ENCODE measurements around the gene HYOU1.
"Not testable (repeated sequence)": the region's sequence is repeated elsewhere in the genome, so short reads cannot be mapped to it uniquely, and the experiment has no call there.

Gene HYOU1, protein sequence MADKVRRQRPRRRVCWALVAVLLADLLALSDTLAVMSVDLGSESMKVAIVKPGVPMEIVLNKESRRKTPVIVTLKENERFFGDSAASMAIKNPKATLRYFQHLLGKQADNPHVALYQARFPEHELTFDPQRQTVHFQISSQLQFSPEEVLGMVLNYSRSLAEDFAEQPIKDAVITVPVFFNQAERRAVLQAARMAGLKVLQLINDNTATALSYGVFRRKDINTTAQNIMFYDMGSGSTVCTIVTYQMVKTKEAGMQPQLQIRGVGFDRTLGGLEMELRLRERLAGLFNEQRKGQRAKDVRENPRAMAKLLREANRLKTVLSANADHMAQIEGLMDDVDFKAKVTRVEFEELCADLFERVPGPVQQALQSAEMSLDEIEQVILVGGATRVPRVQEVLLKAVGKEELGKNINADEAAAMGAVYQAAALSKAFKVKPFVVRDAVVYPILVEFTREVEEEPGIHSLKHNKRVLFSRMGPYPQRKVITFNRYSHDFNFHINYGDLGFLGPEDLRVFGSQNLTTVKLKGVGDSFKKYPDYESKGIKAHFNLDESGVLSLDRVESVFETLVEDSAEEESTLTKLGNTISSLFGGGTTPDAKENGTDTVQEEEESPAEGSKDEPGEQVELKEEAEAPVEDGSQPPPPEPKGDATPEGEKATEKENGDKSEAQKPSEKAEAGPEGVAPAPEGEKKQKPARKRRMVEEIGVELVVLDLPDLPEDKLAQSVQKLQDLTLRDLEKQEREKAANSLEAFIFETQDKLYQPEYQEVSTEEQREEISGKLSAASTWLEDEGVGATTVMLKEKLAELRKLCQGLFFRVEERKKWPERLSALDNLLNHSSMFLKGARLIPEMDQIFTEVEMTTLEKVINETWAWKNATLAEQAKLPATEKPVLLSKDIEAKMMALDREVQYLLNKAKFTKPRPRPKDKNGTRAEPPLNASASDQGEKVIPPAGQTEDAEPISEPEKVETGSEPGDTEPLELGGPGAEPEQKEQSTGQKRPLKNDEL

DNA sequence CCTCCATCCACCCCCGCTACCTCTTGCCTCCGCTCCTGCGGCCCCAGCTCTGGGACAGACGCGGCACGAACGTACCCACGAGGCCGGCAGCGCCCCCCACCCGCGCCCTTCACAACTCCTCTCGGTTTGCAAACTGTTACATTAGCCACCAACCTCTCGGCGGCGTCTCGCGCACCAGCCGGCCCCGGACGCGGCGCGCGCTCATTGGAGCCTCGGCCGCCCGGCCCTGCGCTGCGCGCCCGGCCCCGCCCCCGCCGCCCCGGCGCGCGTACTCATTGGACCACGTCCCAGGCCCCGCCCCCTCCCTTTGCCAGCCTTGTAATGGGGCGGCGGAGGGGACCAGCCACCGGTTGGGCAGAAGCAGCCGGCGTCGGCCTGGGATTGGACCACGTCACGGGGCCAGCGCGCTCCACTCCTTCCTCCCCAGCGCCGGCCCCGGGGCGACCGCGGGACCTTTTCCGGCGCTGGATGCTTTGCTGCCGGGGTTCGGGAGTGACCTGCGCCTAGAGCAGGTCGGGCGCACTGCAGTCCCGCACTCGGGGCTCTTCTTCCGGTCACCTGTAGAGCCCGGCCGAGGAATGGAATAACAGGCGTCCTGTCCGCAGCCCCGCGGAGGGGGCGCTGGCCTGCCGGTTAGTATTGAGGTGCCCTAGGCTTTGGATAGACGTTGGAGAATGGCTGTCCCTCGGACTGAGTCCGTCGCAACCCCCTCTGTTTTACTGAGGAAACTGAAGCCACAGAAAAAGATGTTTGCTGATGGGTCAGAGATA lies at the start of gene HYOU1:
Gene HYOU1, minus strand, starts transcription at position 206 of the 770 bp plus-strand sequence. CDS start 1,045 bp downstream, outside the sequence.
- FAIRE-seq (peak; percentile 87), DNase-seq (ENCODE audit: insufficient read length, low spot score) (peak; percentile 99)

DNA sequence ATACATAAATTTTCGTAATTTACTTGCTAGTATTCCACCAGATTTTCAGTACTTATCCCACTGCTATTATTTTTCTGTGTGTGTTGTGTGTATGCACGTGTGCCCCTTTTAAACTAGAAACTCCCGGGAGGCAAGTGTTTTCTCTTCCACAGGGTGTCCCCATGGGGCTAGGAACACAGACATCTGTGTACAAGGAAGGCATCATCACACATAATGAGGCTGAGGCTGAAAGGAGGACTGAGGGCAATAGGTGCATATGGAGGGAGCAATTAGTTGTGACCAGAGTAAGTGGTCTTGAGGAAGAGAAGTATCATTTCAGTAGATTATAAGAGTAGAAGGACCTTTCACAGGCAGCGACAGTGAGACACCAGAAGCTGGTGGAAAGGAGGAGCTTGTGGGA lies 46.8 kb upstream of the HYOU1 start:
- no peak for FAIRE-seq
- no peak for DNase-seq (ENCODE audit: insufficient read length, low spot score)

DNA sequence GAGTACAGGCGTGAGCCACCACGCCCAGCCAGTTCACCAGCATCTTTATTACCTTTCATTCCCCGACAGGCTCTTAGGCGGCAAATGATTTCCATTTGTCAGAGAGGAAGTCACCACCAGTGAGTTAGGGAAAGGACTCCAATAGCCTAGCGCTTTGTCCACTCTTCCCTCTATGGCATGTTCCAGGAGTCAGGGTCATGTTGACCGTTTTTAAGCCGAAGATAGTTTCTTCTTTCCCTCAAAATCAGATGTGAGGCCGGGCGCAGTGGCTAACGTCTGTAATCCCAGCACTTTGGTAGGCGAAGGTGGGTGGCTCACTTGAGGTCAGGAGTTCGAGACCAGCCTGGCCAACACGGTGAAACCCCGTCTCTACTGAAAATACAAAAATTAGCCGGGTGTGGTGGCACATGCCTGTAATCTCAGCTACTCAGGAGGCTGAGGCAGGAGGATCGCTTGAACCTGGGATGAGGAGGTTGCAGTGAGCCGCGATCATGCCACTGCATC lies 46.2 kb upstream of the HYOU1 start:
- DNase-seq (ENCODE audit: insufficient read length, low spot score); FAIRE-seq: not testable (repeated sequence)

DNA sequence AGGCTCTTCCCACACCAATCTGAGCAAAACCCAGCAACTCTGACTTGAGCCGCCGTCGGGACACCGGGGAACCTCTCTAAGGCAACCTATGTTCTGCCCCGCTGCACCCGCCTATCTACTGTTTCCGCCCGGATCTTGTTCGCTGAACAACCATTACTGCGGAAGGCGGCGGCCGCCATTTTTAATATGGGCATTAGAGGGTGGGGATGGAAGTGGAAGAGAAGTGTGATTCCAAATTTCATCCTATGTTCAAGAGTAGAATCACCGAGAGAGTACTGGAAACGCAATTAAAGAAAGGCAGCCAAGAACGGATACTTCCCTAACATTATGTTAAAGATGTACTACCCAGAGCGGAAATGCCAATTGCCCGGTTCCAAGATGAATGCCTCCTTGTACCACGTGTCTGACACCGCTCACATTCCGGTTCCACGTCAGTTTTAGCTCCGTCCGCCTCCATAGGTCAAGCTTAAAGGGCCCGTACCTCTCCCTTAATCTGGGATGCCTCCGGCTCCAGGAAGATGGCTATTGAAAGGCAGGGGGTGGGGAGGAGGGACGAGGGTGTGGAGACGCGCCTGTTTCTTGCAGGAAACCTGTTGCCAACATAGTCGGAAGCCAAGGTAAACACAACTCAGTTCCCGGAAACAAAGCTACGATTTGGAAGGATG lies 44.9 kb upstream of the HYOU1 start, which contains the start of gene DPAGT1:
Gene DPAGT1, minus strand, starts transcription at position 95 of the 665 bp plus-strand sequence. CDS start 198 bp downstream, outside the sequence.
- peak; percentile 98 for FAIRE-seq
- DNase-seq (ENCODE audit: insufficient read length, low spot score), result no peak

DNA sequence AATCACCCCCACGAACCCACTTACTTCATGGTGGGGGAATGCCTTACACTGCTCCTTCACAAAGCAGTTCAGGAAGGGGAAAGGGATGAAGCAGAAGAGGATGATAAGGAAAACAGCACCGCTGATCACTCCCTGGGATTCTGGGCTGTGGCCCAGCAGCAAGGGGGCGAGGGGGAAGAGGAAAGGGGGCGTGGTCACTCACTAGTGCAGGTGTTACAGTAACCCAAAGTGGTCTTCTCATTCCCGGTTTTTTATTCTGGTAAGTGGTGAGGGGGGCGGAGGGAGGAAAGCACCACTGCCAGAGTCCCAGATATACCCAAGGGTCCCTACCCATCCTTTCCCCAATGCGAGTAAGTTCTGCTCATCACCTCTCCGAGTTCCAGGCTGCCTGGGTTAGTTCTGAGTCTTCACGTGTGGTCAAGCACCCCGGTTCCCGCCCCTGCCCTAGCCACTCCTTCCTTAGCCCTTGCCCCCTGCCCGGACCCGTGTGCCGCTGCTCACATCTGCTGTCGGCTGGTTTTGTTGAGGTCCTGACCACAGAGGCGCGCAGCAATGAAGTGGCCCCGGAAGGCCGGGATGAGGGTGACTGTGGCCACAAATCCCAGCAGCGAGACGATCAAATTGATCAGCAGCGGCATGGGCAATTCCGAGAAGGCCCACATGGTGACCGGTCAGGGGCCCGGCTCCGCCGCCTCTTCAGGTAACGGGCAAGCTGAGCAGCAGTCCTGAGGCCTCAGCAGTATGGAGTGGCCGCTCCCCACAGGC lies 44.2 kb upstream of the HYOU1 start:
- FAIRE-seq (peak; percentile 37), DNase-seq (ENCODE audit: insufficient read length, low spot score) (no peak)

DNA sequence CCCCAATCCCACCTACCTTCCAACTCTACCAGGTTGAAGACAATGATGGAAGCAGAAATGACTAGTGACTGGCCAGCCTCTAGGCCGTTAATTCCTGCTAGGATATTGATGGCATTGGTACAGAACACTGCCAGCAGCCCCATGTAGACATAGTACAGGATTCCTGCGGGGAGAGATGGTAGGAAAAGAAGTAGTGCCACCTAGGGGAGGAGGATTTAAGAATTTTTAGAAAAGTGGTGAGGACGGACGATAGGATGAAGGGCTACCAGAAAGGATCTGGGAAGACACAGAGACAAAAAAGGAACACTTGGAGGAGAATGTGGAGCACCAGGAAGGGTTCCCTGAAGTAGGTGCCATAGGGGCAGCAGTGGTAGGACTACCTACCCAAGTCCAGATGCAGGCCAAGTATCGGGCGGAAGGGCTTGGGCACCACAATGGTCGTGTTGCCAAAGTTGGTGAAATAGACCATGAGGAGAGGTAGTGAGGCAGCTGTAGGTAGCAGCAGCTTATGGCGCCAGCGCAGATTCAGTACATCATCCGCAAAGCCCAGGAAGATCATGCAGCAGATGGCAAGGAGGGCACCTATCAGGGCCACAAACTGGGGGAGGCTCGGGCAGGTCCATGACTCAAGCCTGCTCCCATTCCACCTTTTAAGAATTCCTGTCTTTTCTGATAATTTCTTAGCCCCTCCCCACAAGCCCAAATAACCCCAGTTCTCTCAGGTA lies 43.4 kb upstream of the HYOU1 start:
- FAIRE-seq (peak; percentile 8), DNase-seq (ENCODE audit: insufficient read length, low spot score) (no peak)

DNA sequence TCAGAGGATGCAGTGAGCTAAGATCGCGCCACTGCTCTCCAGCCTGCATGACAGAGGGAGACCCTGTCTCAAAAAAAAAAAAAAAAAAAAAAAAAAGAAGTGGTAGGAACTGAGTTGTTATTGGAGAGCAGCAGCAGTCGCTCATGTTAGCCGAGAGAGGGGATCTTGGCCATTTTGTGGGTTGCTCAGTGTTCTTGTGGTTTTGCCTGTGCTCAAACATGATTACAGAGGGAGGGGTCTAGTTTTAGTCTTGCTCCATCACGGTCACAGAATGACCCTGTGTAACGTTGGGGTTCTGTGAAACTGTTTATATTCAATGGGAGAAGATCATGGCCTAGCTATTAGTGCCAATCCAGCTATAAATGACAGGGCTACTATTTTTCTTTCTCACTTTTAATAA lies 42.7 kb upstream of the HYOU1 start:
- no peak for FAIRE-seq
- no peak for DNase-seq (ENCODE audit: insufficient read length, low spot score)

DNA sequence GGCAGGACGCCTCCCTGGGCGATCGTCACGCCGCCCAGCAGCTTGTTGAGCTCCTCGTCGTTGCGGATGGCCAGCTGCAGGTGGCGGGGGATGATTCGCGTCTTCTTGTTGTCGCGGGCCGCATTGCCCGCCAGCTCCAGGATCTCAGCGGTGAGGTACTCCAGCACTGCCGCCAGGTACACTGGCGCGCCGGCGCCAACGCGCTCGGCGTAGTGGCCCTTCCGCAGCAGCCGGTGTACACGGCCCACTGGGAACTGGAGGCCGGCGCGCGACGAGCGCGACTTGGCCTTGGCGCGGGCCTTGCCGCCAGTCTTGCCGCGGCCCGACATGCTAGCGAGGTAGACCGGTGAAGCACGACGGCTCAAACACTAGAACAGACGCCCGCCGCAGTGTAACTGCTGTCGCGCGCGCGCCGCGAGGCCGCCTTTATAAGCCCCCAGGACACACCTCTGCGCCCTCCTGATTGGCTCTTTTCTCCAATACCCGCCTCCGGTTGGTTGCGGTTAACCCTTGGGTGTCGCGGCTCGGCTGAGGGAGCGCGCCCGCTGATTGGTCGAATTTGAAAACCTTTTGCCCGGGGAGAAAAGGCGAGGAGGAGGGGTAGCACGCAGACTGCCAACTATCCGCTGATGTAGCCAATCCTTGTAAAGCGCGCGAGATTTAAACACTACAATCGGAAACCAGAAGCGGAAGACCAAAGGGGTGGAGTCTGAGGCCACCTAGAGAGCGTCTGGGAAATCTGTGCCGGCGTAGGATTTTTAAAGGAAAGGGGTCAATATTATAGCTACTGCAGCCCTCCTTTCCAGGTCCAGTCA lies 38.3 kb upstream of the HYOU1 start:
- DNase-seq (ENCODE audit: insufficient read length, low spot score), result peak; percentile 90
- FAIRE-seq, result peak; percentile 97

DNA sequence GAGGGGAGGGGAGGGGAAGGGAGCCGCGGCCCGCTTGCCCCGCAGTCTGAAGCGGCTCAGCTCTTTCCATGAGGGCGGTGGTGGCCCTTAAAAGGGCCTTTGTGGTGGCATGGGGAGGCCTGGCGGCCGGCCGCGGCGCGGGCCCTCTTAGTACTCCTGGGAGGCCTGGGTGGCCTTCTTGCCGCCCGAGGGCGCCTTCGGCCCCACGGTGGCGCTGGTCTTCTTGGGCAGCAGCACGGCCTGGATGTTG lies 37.7 kb upstream of the HYOU1 start:
- FAIRE-seq (no peak), DNase-seq (ENCODE audit: insufficient read length, low spot score) (no peak)

DNA sequence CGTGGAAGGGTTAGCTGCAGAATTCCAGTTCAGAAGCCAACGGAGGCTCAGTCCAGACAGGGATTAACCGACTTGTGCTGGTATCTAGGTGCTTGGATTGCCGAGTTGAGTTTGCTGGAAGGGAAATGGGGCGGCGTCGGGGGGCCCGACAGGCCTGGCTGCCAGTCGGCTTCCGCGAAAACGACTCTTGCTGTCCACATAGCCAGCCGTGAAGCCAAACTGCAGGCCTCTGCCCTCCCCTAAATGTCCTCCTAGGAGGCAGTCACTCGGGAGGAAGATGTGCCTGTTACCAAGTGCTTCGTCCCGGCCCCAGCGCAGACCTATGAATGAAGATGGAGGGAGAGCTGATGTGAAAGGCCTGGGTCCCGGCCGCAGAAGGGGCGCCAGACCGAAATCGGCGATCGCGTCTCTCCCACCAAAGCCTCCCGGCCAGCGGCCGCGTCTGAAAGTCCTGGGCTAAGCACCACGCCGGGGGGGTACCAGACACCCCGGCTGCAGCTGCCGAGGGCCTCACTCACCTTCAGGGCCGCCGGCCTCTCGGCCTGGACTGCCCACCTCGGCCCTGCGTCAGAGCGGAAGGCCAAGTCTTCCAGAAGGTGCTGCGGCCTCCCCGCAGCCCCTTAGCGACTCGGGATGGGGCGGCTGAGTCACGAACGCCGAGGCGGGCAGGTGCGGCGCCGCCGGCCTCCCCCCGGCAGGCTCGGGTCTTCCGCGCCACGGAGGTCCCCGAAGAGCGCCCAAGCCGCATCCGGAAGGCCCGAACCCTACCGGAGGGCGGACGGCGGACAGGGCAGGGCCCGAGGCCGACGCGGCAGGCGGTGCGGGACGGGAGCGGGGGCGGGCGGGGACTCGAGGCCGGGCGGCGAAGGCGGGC lies 37.2 kb upstream of the HYOU1 start:
- no peak for FAIRE-seq
- no peak for DNase-seq (ENCODE audit: insufficient read length, low spot score)

DNA sequence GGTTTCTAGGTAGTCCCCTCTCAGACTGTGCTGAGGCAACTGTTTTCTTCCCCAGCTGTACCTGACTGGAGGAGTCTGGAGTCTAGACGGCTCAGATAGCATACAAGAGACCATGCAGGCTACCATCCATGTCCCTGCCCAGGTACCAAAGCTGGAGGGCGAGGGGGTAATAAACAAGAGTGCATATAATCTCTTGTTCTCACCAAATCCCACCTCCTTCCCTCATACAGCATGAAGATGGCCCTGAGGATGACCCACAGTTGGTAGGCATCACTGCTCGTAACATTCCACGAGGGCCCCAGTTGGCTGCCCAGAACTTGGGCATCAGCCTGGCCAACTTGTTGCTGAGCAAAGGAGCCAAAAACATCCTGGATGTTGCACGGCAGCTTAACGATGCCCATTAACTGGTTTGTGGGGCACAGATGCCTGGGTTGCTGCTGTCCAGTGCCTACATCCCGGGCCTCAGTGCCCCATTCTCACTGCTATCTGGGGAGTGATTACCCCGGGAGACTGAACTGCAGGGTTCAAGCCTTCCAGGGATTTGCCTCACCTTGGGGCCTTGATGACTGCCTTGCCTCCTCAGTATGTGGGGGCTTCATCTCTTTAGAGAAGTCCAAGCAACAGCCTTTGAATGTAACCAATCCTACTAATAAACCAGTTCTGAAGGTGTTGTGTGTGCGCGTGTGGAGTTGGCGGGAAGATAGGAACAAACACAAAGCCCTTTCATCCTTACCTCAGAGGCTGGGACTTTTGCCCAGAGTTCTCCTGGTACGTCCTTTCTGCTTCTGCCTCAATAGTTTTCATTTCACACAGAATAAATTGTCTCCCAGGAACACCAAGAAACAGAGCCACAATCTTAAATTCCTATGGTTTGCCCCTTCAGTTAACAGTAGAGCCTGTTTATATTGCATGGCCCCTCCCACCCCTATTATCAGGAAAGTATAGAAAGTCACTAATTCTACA lies 36.2 kb upstream of the HYOU1 start:
- DNase-seq (ENCODE audit: insufficient read length, low spot score) (no peak), FAIRE-seq (no peak)

DNA sequence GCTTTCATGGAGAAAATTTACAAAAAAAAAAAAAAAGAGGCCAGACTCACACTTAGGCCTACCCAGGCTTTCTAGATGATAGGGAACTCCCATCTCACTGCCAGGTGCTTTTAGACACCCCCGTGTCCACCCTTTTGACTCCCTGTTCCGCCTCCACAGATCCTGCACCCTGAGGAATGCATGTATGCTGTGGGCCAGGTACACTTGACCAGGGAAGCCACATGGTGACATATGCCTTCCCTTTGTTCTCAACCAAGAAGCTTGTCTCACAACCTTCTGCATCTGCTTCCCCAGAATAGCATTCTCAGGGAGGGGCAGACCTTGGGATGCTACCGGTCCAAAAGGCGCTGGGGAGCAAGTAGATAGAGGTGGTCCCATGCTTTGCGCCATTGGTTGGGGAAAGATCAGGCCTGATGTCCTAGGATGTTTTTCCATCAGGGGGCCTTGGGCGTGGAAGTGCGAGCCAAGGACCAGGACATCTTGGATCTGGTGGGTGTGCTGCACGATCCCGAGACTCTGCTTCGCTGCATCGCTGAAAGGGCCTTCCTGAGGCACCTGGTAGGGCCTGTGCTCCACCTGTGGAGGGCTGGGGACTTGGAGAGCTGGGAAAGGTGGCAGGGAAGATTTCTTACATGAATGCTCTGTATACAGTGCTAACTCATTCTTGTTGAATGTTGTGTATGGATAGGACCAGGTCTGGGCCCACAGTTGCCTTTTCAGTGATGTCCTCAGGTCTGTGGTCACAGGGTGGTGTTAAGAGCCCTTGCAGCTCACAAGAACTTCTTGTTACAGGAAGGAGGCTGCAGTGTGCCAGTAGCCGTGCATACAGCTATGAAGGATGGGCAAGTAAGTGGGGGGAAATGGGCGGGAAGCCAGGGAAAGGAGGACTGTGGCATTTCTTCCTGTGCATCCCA lies 35.2 kb upstream of the HYOU1 start:
- FAIRE-seq (no peak), DNase-seq (ENCODE audit: insufficient read length, low spot score) (no peak)

DNA sequence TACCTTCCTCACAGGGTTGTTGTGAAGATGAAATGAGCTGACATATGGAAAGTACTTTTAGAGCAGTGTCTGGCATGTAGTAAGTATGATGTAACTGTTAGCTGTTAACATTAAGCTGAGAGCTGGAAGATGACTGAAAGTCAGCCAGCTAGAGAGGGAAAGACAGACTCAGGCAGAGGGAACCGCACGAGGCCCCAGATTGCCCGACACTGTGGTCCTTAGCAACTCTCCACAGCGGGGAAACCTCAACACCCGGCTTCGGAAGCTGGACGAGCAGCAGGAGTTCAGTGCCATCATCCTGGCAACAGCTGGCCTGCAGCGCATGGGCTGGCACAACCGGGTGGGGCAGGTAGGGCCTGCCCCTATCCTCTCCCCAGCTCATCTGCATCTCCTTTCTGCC lies 34.2 kb upstream of the HYOU1 start:
- FAIRE-seq (no peak), DNase-seq (ENCODE audit: insufficient read length, low spot score) (no peak)

DNA sequence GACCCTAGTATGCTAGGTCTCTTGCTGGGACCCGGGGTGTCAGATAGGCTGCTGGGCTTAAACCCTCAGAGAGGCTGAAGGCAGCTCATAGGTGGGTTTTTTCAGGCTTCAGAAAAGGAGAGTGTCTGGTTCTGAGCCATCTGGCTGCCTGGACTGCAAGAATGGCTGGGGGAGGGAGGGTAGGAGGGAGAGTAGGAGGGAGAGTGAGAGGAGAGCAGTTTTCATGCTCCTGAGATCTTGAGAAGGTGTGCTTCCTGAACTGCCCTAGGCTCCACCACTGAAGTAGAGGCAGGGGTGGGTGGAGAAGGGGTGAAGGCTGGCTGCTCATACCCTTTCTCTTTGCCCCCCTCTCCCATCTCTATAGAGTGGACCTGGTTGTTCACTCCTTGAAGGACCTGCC lies 32.3 kb upstream of the HYOU1 start:
- DNase-seq (ENCODE audit: insufficient read length, low spot score), result no peak
- no peak for FAIRE-seq

DNA sequence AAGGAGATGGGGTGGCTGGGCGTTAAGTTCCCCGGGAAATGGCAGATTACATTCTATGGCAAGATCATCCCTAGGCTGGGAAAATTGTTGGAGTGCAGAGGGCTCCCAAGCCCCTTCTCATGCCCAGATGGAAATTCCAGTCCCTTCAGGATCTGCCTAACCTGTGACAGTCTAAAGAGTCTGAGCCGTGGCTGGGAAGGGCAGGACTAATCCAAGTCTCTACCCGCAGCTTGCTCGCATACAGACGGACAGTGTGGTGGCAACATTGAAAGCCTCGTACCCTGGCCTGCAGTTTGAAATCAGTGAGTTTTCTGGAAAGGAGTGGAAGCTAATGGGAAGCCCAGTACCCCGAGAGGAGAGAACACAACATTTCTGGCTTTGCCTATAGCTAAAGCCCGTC lies 31.4 kb upstream of the HYOU1 start:
- FAIRE-seq, result no peak
- no peak for DNase-seq (ENCODE audit: insufficient read length, low spot score)

All from GM19239 (cell line).